ENCODE data around the gene NHLRC4. TPM values are rescaled to one million over a fixed set of nuclear protein-coding genes. Genes with fewer than 3 reads are reported as not detected.

The NHLRC4 gene
- total and polyA plus RNA-seq, 2 of the 13 experiments (the other 11 are each of a cell fraction or from before 2014, with no cell fraction given): 0.40 to 0.59 TPM

DNA sequence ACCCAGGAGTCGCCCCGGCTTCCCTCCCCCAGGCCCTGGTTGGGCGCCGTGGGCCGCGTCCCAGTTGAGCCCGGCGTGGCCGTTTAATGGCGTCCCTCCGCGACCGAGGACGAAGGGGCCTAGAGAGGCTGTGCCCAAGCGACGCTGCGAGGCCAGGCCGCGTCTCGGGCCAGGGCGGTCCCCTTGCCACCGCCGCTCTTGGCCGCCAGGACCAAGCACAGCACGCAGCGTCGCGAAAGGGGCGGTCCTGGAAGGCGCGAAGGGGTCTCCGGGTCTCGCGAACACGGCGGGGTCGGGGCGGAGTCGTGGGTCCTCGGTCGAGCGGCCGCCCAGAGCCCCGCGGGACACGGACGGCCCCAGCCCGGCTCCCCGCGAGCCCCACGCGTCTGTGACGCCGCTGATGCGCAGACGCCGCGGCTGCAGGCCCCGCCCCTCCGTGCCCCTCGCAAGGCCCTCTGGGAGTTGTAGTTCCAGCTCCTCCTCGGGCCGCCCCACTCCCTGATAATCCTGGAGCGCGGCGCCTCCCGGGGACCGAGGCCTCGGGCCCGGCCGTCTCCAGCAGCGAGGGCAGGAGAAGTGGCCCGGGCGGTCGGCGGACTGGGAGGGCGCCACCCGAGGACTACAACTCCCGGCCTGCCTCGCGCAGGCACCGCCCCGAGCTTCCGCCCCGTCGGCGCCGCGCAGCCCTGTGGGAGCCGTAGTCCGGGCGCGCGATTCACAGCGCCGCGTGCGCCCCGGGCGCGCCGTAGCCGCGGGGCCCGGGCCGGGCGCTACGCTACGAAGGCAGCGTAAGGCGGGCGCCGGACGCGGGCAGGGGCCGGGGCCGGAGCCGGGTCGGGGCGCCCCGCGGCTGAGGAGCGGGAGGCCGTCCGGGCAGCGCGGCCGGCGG lies 39.5 kb upstream of the NHLRC4 start, which contains the start of gene CAPN15 (continued):
- TF ChIP-seq ZNF646 (CRISPR knock-in tag; IDR thresholded peaks at IDR 0.05) (no peak), STAT5B (CRISPR knock-in tag; IDR thresholded peaks at IDR 0.05) (no peak), ZNF317 (CRISPR knock-in tag; IDR thresholded peaks at IDR 0.05) (no peak), REL (CRISPR knock-in tag; conservative IDR thresholded peaks at IDR 0.05) (no peak), ZNF713 (CRISPR knock-in tag; IDR thresholded peaks at IDR 0.05) (no peak), FOXA3 (CRISPR knock-in tag; IDR thresholded peaks at IDR 0.05) (peak; percentile 11; the same call in 1 of the 2 replicates), HNRNPL (IDR thresholded peaks at IDR 0.05; ENCODE audit: low read depth, low read length) (peak; percentile 69; the same call in 1 of the 2 replicates), NFIC (IDR thresholded peaks at IDR 0.05; ENCODE audit: low read length) (no peak), DMAP1 (CRISPR knock-in tag; IDR thresholded peaks at IDR 0.05) (peak; percentile 78; the same call in 1 of the 2 replicates), KDM3A (CRISPR knock-in tag; IDR thresholded peaks at IDR 0.05; ENCODE audit: low read depth) (no peak; the same call in 1 of the 2 replicates), MIER2 (CRISPR knock-in tag; IDR thresholded peaks at IDR 0.05) (no peak), RAD51 (IDR thresholded peaks at IDR 0.05; ENCODE audit: borderline replicate concordance) (no peak), SAFB2 (CRISPR knock-in tag; IDR thresholded peaks at IDR 0.05; ENCODE audit: borderline replicate concordance, low read depth) (no peak), ZNF101 (CRISPR knock-in tag; IDR thresholded peaks at IDR 0.05; ENCODE audit: borderline replicate concordance, low read depth) (no peak)
- TF ChIP-seq, protein P1, sequence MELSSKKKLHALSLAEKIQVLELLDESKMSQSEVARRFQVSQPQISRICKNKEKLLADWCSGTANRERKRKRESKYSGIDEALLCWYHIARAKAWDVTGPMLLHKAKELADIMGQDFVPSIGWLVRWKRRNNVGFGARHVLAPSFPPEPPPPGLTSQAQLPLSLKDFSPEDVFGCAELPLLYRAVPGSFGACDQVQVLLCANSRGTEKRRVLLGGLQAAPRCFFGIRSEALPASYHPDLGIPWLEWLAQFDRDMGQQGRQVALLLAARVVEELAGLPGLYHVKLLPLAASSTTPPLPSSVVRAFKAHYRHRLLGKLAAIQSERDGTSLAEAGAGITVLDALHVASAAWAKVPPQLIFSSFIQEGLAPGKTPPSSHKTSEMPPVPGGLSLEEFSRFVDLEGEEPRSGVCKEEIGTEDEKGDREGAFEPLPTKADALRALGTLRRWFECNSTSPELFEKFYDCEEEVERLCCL (CRISPR knock-in tag; IDR thresholded peaks at IDR 0.05; ENCODE audit: borderline replicate concordance): no peak
- TF ChIP-seq, protein P2, sequence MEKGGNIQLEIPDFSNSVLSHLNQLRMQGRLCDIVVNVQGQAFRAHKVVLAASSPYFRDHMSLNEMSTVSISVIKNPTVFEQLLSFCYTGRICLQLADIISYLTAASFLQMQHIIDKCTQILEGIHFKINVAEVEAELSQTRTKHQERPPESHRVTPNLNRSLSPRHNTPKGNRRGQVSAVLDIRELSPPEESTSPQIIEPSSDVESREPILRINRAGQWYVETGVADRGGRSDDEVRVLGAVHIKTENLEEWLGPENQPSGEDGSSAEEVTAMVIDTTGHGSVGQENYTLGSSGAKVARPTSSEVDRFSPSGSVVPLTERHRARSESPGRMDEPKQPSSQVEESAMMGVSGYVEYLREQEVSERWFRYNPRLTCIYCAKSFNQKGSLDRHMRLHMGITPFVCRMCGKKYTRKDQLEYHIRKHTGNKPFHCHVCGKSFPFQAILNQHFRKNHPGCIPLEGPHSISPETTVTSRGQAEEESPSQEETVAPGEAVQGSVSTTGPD (CRISPR knock-in tag; IDR thresholded peaks at IDR 0.05): no peak
- TF ChIP-seq, protein P3, sequence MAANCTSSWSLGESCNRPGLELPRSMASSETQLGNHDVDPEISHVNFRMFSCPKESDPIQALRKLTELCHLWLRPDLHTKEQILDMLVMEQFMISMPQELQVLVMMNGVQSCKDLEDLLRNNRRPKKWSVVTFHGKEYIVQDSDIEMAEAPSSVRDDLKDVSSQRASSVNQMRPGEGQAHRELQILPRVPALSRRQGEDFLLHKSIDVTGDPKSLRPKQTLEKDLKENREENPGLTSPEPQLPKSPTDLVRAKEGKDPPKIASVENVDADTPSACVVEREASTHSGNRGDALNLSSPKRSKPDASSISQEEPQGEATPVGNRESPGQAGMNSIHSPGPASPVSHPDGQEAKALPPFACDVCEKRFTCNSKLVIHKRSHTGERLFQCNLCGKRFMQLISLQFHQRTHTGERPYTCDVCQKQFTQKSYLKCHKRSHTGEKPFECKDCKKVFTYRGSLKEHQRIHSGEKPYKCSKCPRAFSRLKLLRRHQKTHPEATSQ (CRISPR knock-in tag; IDR thresholded peaks at IDR 0.05; ENCODE audit: borderline replicate concordance): no peak
